ENCODE measurements around the gene KIF1B.

The KIF1B gene

DNA sequence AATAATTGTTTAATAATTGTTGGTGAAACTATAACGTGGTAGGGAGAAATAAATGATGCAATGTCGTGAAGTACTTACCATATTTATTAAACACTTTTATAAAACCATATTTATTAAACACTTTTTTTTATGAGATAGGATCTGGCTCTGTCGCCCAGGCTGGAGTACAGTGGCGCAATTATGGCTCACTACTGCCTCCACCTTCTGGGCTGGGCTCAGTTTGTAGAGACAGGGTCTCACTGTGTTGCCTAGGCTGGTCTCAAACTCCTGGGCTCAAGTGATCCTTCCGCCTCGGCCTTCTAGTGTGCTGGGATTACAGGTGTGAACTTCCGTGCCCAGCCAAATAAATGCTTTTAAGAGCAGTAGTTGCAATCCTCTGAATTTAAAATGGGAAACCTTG lies 112.5 kb downstream of the KIF1B start:
- no peak for TF ChIP-seq ZFX (IDR thresholded peaks at IDR 0.05; ENCODE audit: borderline replicate concordance)
- TF ChIP-seq CTCF (IDR thresholded peaks at IDR 0.05), result no peak
- no peak overlapping the region for H3K27ac ChIP-seq

- H3K27ac ChIP-seq, result no peak overlapping the region
- TF ChIP-seq ZFX (IDR thresholded peaks at IDR 0.05; ENCODE audit: borderline replicate concordance) (no peak), CTCF (IDR thresholded peaks at IDR 0.05) (no peak)
These were observed 114.3 kb downstream of the KIF1B start for GRCh38 chr1:10324627-10325026.

DNA sequence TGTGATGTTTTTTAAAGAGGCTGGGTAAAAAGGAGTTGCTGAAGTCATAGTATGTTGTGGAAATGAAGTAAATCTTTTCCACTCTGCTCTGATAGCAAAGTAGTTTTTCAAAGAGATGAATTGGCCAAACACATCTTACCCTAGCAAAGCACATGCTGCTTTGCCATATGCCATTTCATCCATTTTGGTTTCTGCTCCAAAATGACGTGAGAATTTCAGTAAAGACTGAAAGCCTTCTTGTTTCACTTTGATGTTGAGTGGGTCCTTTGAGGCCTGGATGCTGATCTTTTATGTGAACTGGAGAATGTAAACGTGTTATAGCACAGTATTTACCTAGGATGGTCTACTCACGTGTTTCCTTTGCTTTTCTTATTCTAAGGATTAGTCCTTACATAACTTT lies 115.2 kb downstream of the KIF1B start:
- TF ChIP-seq ZFX (IDR thresholded peaks at IDR 0.05; ENCODE audit: borderline replicate concordance) (no peak), CTCF (IDR thresholded peaks at IDR 0.05) (no peak)
- H3K27ac ChIP-seq, result no peak overlapping the region

GRCh38 chr1:10326251-10326650 lies 115.9 kb downstream of the KIF1B start:
- no peak for TF ChIP-seq CTCF (IDR thresholded peaks at IDR 0.05)
- no peak for TF ChIP-seq ZFX (IDR thresholded peaks at IDR 0.05; ENCODE audit: borderline replicate concordance)
- H3K27ac ChIP-seq, result no peak overlapping the region

DNA sequence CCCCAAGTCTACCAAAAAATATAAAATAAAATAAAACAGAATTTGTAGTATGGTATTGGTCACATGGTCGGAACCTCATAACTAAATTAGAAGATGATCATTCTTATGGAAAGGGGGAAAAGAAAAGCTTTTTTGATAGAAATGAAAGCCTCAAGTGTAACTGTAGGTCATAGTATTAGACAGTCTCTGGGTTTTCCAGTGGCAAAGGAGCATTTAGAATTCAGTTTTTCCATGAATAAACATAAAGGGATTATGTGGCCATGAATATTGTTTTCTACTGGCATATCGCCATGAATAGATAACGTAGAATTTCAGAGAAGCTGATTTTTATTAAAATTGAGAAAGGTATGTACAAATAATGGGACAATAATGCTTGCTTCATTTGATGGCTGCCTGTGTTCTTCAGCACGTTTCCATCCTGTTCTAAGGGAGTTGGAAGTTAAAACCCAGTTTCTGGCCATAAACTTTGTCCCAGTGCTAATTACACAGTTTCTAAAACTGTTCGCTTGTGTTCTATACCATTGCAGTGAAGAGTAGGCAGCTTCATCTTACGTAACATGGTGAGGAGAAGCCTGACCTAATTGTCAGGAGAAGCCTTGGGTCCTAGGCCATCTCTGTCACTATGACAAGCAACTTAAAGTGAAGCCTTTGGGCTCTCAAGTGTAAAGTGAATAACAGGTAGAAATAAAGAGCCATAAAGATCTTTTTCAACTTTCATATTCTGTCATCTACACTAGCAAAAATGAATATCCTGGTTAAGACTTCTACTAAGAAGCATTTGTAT lies 118.0 kb downstream of the KIF1B start:
- no peak overlapping the region for H3K27ac ChIP-seq
- no peak for TF ChIP-seq ZFX (IDR thresholded peaks at IDR 0.05; ENCODE audit: borderline replicate concordance)
- no peak for TF ChIP-seq CTCF (IDR thresholded peaks at IDR 0.05)

DNA sequence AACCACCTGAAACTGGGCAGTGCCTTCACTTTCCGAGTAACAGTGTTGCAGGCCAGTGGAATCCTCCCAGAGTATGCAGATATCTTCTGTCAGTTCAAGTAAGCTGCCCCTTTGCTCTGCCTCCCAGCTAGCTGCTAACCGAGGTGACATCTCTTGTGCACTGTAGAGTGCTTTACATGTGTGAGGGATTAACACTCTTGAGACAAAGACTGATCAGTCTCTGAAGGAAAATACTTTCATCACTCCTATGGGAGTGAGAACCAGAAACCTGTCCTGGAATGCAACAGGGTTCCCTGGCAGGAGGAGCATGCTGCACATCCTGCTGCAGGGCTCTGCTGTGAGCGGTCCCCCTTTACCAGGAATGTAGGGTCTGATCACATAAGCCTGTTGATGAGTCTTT lies 127.1 kb downstream of the KIF1B start:
- H3K27ac ChIP-seq, result no peak overlapping the region
- TF ChIP-seq CTCF (IDR thresholded peaks at IDR 0.05), result no peak
- TF ChIP-seq ZFX (IDR thresholded peaks at IDR 0.05; ENCODE audit: borderline replicate concordance), result no peak

DNA sequence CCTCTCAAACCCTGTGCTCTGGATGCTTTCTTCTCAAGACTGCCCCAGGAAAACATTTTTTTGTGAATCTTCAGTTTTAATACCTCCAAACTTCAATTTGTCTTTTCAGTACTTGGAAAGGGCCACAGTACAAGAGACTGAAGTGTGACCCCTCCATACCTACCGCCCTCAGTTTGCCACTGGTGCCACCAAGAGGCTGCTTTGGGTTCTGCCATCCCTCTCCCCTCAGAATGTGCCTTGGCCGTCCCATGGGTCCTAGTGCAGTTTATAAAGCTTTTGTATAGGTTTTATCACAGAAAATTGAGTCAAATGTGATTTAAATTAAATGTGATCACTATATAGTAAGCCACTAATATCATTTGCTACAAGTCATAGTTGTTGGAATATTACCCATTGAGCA lies 127.7 kb downstream of the KIF1B start:
- no peak overlapping the region for H3K27ac ChIP-seq
- TF ChIP-seq ZFX (IDR thresholded peaks at IDR 0.05; ENCODE audit: borderline replicate concordance) (no peak), CTCF (IDR thresholded peaks at IDR 0.05) (peak; percentile 82)

Measured in 22Rv1 (cell line).